ENCODE measurements around the gene LRP6. TPM values are rescaled to one million over a fixed set of nuclear protein-coding genes. Genes with fewer than 3 reads are reported as not detected.

The LRP6 gene
- total and polyA plus RNA-seq, 12 donors = 3.5 to 31.9 (median 17.5) TPM

- Histone ChIP-seq H3K9me3 (replicated peaks in 1 of 3) (no peaks in the 10 kb centered on the region), H3K27me3 (no peaks in the 10 kb centered on the region), H3K36me3 (replicated peaks in 1 of 2) (no peaks in the 10 kb centered on the region), H3K27ac (no peak overlapping the region), H3K4me3 (no peak overlapping the region), H3K4me1 (replicated peaks in 1 of 2) (peaks cover 6 to 13% of the 10 kb centered on the region in 2 donors)
- intact Hi-C loops (cut with DNase I) = no loop called here
- no peak for DNase-seq
- 73 to 79% (median 78%) methylated on average over 1 of the region's 1 CpG for WGBS, 4 donors
- no peak for TF ChIP-seq POLR2A (IDR thresholded peaks at IDR 0.05)
- TF ChIP-seq, protein P1, sequence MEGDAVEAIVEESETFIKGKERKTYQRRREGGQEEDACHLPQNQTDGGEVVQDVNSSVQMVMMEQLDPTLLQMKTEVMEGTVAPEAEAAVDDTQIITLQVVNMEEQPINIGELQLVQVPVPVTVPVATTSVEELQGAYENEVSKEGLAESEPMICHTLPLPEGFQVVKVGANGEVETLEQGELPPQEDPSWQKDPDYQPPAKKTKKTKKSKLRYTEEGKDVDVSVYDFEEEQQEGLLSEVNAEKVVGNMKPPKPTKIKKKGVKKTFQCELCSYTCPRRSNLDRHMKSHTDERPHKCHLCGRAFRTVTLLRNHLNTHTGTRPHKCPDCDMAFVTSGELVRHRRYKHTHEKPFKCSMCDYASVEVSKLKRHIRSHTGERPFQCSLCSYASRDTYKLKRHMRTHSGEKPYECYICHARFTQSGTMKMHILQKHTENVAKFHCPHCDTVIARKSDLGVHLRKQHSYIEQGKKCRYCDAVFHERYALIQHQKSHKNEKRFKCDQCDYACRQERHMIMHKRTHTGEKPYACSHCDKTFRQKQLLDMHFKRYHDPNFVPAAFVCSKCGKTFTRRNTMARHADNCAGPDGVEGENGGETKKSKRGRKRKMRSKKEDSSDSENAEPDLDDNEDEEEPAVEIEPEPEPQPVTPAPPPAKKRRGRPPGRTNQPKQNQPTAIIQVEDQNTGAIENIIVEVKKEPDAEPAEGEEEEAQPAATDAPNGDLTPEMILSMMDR (IDR thresholded peaks at IDR 0.05) = no peak
Measured at GRCh38 chr12:12180575-12180974, 86.3 kb downstream of the LRP6 start.

DNA sequence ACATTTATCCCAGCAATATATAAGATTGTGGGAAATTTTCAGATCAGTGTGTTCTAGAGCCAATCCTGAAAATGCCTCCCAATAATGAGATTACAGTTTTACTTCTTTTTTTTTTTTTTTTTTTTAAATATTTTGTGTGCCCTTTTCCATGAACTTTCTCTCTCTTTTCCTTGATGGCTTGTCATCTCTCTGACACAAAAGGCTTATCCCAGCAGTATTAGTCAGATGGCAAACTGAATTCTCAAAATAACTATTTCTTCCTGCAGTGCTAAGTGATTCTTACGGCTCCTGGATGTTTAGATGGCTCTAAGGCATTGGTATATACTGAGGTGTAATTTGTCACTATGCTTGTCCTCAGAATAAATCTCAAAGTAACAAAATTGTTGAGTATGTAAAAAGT, 86.7 kb downstream of the LRP6 start:
- Histone ChIP-seq H3K27me3 (no peaks in the 10 kb centered on the region), H3K36me3 (replicated peaks in 1 of 2) (no peaks in the 10 kb centered on the region), H3K4me3 (no peak overlapping the region), H3K27ac (no peak overlapping the region), H3K4me1 (replicated peaks in 1 of 2) (peaks cover 6 to 13% of the 10 kb centered on the region in 2 donors), H3K9me3 (replicated peaks in 1 of 3) (no peaks in the 10 kb centered on the region)
- 0 to 28% (median 14%) methylated on average over 1 of the region's 1 CpG for WGBS, 4 donors
- no peak for DNase-seq
- TF ChIP-seq POLR2A (IDR thresholded peaks at IDR 0.05) = no peak
- TF ChIP-seq, protein P1 (IDR thresholded peaks at IDR 0.05) = no peak
- intact Hi-C loops (cut with DNase I) = no loop called here

- no peak for DNase-seq
- peaks cover 6 to 13% of the 10 kb centered on the region in 2 donors for H3K4me1 ChIP-seq (replicated peaks in 1 of 2)
- intact Hi-C loops (cut with DNase I) = no loop called here
- no peaks in the 10 kb centered on the region for H3K27me3 ChIP-seq
- no peaks in the 10 kb centered on the region for H3K36me3 ChIP-seq (replicated peaks in 1 of 2)
- no peaks in the 10 kb centered on the region for H3K9me3 ChIP-seq (replicated peaks in 1 of 3)
- WGBS, 4 donors = 35 to 61% (median 51%) methylated on average over 2 of the region's 2 CpGs
- no peak overlapping the region for H3K27ac ChIP-seq
- no peak for TF ChIP-seq POLR2A (IDR thresholded peaks at IDR 0.05)
- TF ChIP-seq, protein P1 (IDR thresholded peaks at IDR 0.05) = no peak
- no peak overlapping the region for H3K4me3 ChIP-seq
Measured at GRCh38 chr12:12178559-12178958, 88.3 kb downstream of the LRP6 start.

DNA sequence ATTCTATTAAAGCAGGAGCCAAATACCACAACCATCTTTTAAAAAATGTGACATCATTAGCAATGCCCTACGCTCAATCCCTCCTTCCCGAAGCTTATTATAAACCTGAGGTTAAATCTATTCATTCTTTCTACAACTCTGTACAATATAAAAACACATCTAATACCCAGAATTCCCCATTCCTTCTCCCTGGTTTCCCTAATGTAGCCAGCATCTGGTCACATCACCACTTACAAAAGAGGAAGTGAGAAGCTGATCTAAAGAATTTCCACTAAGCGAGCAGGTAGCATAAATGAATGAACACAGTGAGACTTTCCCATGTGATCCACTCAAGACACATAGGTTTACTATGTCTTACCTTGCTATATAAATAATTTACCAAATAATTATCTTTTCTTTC, 90.4 kb downstream of the LRP6 start:
- Histone ChIP-seq H3K27me3 (no peaks in the 10 kb centered on the region), H3K4me1 (replicated peaks in 1 of 2) (peaks cover 0 to 6% of the 10 kb centered on the region in 2 donors), H3K4me3 (no peak overlapping the region), H3K27ac (no peak overlapping the region), H3K9me3 (replicated peaks in 1 of 3) (no peaks in the 10 kb centered on the region), H3K36me3 (replicated peaks in 1 of 2) (no peaks in the 10 kb centered on the region)
- DNase-seq = no peak
- WGBS, 4 donors = 93 to 99% (median 94%) methylated on average over 3 of the region's 3 CpGs
- TF ChIP-seq, protein P1 (IDR thresholded peaks at IDR 0.05) = no peak
- TF ChIP-seq POLR2A (IDR thresholded peaks at IDR 0.05) = no peak
- intact Hi-C loops (cut with DNase I) = no loop called here

Data from adrenal gland (tissue), 12 donors.